CD14-positive monocyte (primary cell): ENCODE results near the gene SLC66A1. TPM values are rescaled to one million over a fixed set of nuclear protein-coding genes. Genes with fewer than 3 reads are reported as not detected.
A peak's percentile ranks its signal among the peaks of the same experiment; 100 is the strongest.

Source experiments
- DNase-seq, 3 donors: peaks; one replicate each; pipeline ENCODE4 v3.0.0-alpha.2; 2011 to 2022
- H2AFZ ChIP-seq: 2 replicates; pipeline ENCODE4 v1.6.0; 2012; ENCODE audit warnings: mild to moderate bottlenecking, low read depth, low read length, inconsistent platforms; ENCODE audit not compliant: insufficient read depth, poor library complexity, severe bottlenecking
- H3K27ac ChIP-seq, 2 donors: 1 replicate in 1 of 2; 2 replicates in 1 of 2; pipeline ENCODE4 v1.5.1; 2012 to 2013; ENCODE audit warnings: low read length in 2 of 2, control low read depth in 1 of 2, inconsistent platforms in 1 of 2, low read depth in 1 of 2, mild to moderate bottlenecking in 1 of 2
- H3K27me3 ChIP-seq, 2 donors: one replicate each; pipeline versions ENCODE4 v1.6.0 to v1.6.1; 2011 to 2013; ENCODE audit warnings: low read length in 2 of 2; ENCODE audit not compliant: control insufficient read depth in 2 of 2, insufficient read depth in 2 of 2
- H3K36me3 ChIP-seq, 2 donors: replicated peaks in 1 of 2; 1 replicate in 1 of 2; 2 replicates in 1 of 2; pipeline versions ENCODE4 v1.5.1 to v1.6.1; 2012 to 2013; ENCODE audit warnings: low read length in 2 of 2, control low read depth in 1 of 2, inconsistent platforms in 1 of 2, mild to moderate bottlenecking in 1 of 2; ENCODE audit not compliant: insufficient read depth in 2 of 2, control insufficient read depth in 1 of 2
- H3K4me1 ChIP-seq, 2 donors: 1 replicate in 1 of 2; 2 replicates in 1 of 2; pipeline versions ENCODE4 v1.5.1 to v1.6.1; 2012 to 2013; ENCODE audit warnings: low read length in 2 of 2, control low read depth in 1 of 2, inconsistent platforms in 1 of 2, mild to moderate bottlenecking in 1 of 2, moderate library complexity in 1 of 2; ENCODE audit not compliant: insufficient read depth in 2 of 2, control insufficient read depth in 1 of 2
- H3K4me2 ChIP-seq: replicated peaks from 2 replicates; pipeline ENCODE3; 2012; ENCODE audit warnings: low read length, moderate library complexity, mild to moderate bottlenecking; ENCODE audit not compliant: poor library complexity, severe bottlenecking; ENCODE audit errors: extremely low read depth
- H3K4me3 ChIP-seq, 3 experiments: fragments of 200-600 bp in 1 of 3; sonication (generic) in 1 of 3; replicated peaks in 1 of 3; 1 replicate in 2 of 3; 2 replicates in 1 of 3; pipeline ENCODE4 v1.5.1; 2011 to 2013; ENCODE audit warnings: low read length in 3 of 3, mild to moderate bottlenecking in 3 of 3, control low read depth in 2 of 3, low read depth in 2 of 3, inconsistent platforms in 1 of 3, moderate library complexity in 1 of 3
- H3K79me2 ChIP-seq: 2 replicates; pipeline ENCODE4 v1.6.0; 2012; ENCODE audit warnings: mild to moderate bottlenecking, control low read depth, inconsistent platforms, low read length, moderate library complexity; ENCODE audit not compliant: insufficient read depth
- H3K9ac ChIP-seq: 2 replicates; pipeline ENCODE4 v1.6.0; 2017; ENCODE audit warnings: low read length, mild to moderate bottlenecking; ENCODE audit not compliant: insufficient read depth, poor library complexity, severe bottlenecking
- H3K9me3 ChIP-seq, 2 donors: replicated peaks in 1 of 2; 1 replicate in 1 of 2; 2 replicates in 1 of 2; pipeline versions ENCODE4 v1.5.1 to v1.6.1; 2012 to 2013; ENCODE audit warnings: low read length in 2 of 2, control low read depth in 1 of 2; ENCODE audit not compliant: control insufficient read depth in 1 of 2, insufficient read depth in 1 of 2
- H4K20me1 ChIP-seq: 2 replicates; pipeline ENCODE4 v1.6.0; 2012; ENCODE audit warnings: mild to moderate bottlenecking, low read length, control low read depth, moderate library complexity; ENCODE audit not compliant: insufficient read depth
- H3K27ac Mint-ChIP-seq, 7 donors: one replicate each; pipeline ENCODE4 v1.8.0; 2020; ENCODE audit warnings: mild to moderate bottlenecking in 7 of 7, mixed read lengths in 7 of 7, moderate library complexity in 6 of 7, inconsistent platforms in 2 of 7
- H3K27me3 Mint-ChIP-seq, 3 donors: one replicate each; pipeline ENCODE4 v1.8.0; 2021 to 2022; ENCODE audit warnings: low read depth in 3 of 3, mild to moderate bottlenecking in 3 of 3, mixed read lengths in 3 of 3, moderate library complexity in 3 of 3, inconsistent platforms in 1 of 3
- H3K36me3 Mint-ChIP-seq, 2 donors: one replicate each; pipeline ENCODE4 v1.8.0; 2020; ENCODE audit warnings: mixed read lengths in 2 of 2, inconsistent platforms in 1 of 2, mild to moderate bottlenecking in 1 of 2
- H3K4me1 Mint-ChIP-seq: one replicate; pipeline ENCODE4 v1.8.0; 2020; ENCODE audit warnings: mild to moderate bottlenecking, mixed read lengths
- H3K4me3 Mint-ChIP-seq, 2 donors: one replicate each; pipeline ENCODE4 v1.8.0; 2020; ENCODE audit warnings: mild to moderate bottlenecking in 2 of 2, mixed read lengths in 2 of 2, moderate library complexity in 1 of 2
- H3K9me3 Mint-ChIP-seq, 7 donors: one replicate each; pipeline ENCODE4 v1.8.0; 2020 to 2022; ENCODE audit warnings: mixed read lengths in 7 of 7, mild to moderate bottlenecking in 6 of 7, moderate library complexity in 6 of 7, inconsistent platforms in 2 of 7
- CTCF ChIP-seq: fragments of 200-600 bp; IDR thresholded peaks from one replicate; pipeline ENCODE4 v1.8.0; 2022; ENCODE audit warnings: antibody characterized with exemption, mild to moderate bottlenecking
- WGBS: methylation state at CpG from one replicate; pipeline ENCODE4 v1.1.5; 2013; ENCODE audit warnings: missing lambda C conversion rate; ENCODE audit not compliant: insufficient coverage; 5-methylcytosine and 5-hydroxymethylcytosine counted together
- intact Hi-C, 2 donors: fragments of 100-400 bp; cut with micrococcal nuclease; formaldehyde crosslinking; loops; one replicate each; pipeline versions ENCODE4 v1.15.0 to v1.15.1; 2023
- polyA plus RNA-seq, 3 donors: library from polyadenylated mRNA; depleted of rRNA in 1 of 3; unstranded in 2 of 3; stranded (reverse) in 1 of 3; fragments of 300-500 nt in 2 of 3; fragments of >200 nt in 1 of 3; fragmentation: Illumina TruSeq in 2 of 3; gene quantifications; 1 replicate in 2 of 3; 2 replicates in 1 of 3; pipeline ENCODE4 v1.2.3, GENCODE V29; 2012 to 2021

The SLC66A1 gene
- polyA plus RNA-seq, 3 donors, result 9.1 to 21.1 (median 9.7) TPM

GRCh38 chr1:19354531-19354981 is 42.4 kb downstream of the SLC66A1 start:
- intact Hi-C loops, result no loop called here
- Histone ChIP-seq H3K36me3 (peaks cover 78 to 95% of the 10 kb centered on the region in 2 donors), H3K4me1 (peaks cover 0 to 3% of the 10 kb centered on the region in 2 donors), H4K20me1 (peaks cover 85% of the 10 kb centered on the region), H3K79me2 (peaks cover 8% of the 10 kb centered on the region), H3K27me3 (no peaks in the 10 kb centered on the region), H2AFZ (no peak overlapping the region), H3K27ac (no peak overlapping the region), H3K9me3 (no peaks in the 10 kb centered on the region), H3K4me2 (no peak overlapping the region), H3K9ac (no peak overlapping the region), H3K4me3 (no peak overlapping the region)
- DNase-seq, result no peak
- Mint-ChIP-seq H3K36me3 (peaks cover 79 to 93% of the 10 kb centered on the region in 2 donors), H3K4me3 (no peak overlapping the region), H3K9me3 (peaks cover 0 to 2% (median 0%) of the 10 kb centered on the region in 7 donors), H3K27me3 (peaks cover 0 to 1% (median 0%) of the 10 kb centered on the region in 3 donors), H3K27ac (peak overlapping the region in 1 of 7 donors; percentile 46), H3K4me1 (peaks cover 2% of the 10 kb centered on the region)
- WGBS, result 100% methylated on average over 4 of the region's 6 CpGs
- no peak for TF ChIP-seq CTCF

GRCh38 chr1:19356266-19356665 is 44.1 kb downstream of the SLC66A1 start:
- H3K36me3 ChIP-seq, result peaks cover 72 to 96% of the 10 kb centered on the region in 2 donors
- Mint-ChIP-seq H3K4me1 (no peaks in the 10 kb centered on the region), H3K4me3 (no peak overlapping the region), H3K27me3 (peaks cover 0 to 2% (median 0%) of the 10 kb centered on the region in 3 donors), H3K9me3 (peaks cover 0 to 2% (median 0%) of the 10 kb centered on the region in 7 donors), H3K27ac (no peak overlapping the region), H3K36me3 (peaks cover 76 to 93% of the 10 kb centered on the region in 2 donors)
- H3K79me2 ChIP-seq, result peaks cover 18% of the 10 kb centered on the region
- intact Hi-C loops, result no loop called here
- WGBS, result 84% methylated on average over 4 of the region's 5 CpGs
- H3K9me3 ChIP-seq, result no peaks in the 10 kb centered on the region
- no peaks in the 10 kb centered on the region for H3K27me3 ChIP-seq
- no peak overlapping the region for H3K4me2 ChIP-seq
- no peak for TF ChIP-seq CTCF
- H3K27ac ChIP-seq, result no peak overlapping the region
- no peak overlapping the region for H3K4me3 ChIP-seq
- no peak overlapping the region for H2AFZ ChIP-seq
- H4K20me1 ChIP-seq, result peaks cover 91% of the 10 kb centered on the region
- H3K4me1 ChIP-seq, result no peaks in the 10 kb centered on the region
- no peak for DNase-seq
- H3K9ac ChIP-seq, result no peak overlapping the region
